ENCODE measurements around the gene MCOLN3.
"Not testable (repeated sequence)": the region's sequence is repeated elsewhere in the genome, so short reads cannot be mapped to it uniquely, and the experiment has no call there.

Gene MCOLN3

DNA sequence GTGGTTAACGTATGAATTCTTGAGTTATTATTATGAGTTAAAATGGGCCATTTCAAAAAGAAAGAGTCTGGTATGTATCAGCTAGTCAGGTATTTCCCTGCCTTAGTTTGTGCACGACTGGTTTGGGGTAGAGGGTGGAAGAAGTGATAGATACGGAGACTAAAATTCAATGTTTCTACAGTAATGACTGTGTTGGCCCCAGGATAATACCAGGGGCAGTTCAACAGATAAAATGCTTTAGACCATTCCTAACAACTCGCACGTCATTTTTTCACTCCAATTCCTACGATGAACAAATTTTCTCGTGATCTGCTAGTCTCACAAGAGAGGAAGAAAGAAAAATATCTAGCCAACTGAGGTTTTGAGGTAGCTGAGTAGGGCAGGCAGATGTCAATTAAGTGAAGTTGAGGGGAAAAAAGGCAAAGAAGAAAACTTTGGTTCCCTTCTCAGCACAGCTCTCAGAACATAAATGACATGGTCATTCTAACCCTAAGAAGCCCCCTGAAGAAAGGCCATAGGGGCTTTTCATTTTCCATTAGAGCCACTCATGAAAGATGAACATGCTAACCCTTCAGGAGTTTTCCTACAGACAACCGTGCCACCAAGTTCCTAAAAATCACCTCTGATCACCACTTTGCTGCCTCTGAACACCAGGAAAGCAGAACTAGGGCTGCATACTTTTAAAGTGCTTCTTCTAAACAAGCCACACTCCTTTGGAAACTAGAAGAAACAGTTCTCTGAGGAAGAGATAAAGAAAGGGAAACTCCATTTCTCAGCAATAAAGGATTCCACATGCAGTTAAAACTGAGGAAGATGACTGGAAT lies 57.0 kb downstream of the MCOLN3 start:
- no peak for DNase-seq (ENCODE audit: low read depth, low spot score)

DNA sequence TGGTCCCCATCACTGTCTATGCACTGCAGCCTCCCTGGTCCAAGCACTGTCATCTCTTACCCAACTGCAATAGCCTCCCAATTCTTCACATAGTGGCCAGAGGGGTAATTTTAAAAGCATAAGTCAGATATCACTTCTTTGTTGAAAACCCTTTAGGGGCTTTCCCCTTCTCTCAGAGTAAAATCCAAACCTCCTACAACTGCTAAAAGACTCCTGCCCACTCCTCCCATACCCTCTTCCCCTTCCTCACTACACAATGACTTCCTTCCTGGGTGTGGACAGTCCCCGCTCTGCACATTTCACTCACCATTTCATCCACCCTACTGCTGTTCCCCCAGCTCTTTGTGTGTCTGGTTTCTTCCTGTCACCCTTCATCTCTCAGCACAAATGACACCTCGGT lies 59.7 kb downstream of the MCOLN3 start:
- no peak for DNase-seq (ENCODE audit: low read depth, low spot score)

DNA sequence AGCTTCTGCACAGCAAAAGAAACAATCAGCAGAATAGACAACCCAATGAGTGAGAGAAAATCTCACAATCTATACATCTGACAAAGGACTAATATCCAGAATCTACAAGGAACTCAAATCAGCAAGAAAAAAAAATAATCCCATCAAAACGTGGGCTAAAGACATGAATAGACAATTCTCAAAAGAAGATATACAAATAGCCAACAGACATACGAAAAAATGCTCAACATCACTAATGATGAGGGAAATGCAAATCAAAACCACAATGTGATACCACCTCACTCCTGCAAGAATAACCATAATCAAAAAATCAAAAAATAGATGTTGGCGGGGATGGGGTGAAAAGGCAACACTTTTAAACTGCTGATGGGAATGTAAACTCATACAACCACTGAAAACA lies 61.7 kb downstream of the MCOLN3 start:
- not testable (repeated sequence) for DNase-seq (ENCODE audit: low read depth, low spot score)

- no peak for DNase-seq (ENCODE audit: low read depth, low spot score)
Observed at GRCh38 chr1:84985365-84985764, 62.9 kb downstream of the MCOLN3 start.

DNA sequence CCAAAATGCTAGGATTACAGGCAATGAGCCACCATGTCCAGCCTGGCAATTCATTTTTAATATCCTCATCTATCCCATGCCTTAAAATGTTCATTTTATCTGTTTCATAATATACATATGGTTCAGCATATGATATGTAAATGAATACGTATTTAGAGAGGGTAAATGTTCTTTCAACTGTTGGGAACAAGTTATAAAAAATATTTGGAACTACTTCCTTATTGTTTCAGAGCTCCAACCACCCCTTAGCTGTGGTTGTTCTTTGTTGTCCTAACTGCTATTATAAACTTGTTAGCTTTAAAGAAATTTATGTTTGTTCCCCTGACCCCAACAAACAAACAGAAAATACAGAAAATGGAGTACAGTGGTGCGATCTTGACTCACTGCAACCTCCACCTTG lies 65.9 kb downstream of the MCOLN3 start:
- DNase-seq (ENCODE audit: low read depth, low spot score), result no peak

GRCh38 chr1:84975035-84975434 lies 73.3 kb downstream of the MCOLN3 start:
- no peak for DNase-seq (ENCODE audit: low read depth, low spot score)

DNA sequence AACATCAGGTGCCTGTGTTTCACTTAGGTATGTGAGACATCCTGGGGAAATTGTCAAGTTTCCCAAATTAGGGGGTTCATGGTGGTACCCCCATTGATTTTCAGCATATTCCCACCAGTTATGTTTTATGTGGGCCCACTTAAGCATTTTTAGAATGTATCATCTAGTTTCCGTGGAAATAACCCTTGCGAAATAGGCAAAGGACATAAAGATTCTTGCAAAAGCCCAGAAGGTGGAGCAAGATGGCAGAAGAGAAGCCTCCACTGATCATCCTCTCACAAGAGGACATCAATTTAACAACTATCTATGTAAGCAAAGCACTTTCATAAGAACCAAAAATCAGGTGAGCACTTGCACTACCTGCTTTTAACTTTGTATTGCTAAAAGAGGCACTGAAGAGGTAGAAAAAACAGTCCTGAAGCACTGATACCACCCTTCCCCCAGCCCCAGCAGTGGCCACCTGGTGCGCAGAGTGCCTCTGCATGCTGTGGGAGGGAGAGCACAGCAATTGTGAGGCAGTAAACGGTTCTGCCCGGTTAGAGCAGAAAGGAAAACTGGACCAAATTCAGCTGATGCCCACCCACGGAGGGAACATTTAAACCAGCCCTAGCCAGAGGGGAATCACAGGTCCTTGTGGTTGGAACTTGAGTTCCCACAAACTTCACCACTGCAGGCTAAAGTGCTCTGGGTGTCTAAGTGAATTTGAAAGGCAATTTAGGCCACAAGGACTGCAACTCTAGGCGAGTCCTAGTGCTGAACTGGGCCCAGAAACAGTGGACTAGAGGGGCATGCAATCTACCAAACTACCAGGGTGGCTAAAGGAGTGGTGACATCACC lies 74.6 kb downstream of the MCOLN3 start:
- no peak for DNase-seq (ENCODE audit: low read depth, low spot score)

GRCh38 chr1:84972377-84972987 lies 75.8 kb downstream of the MCOLN3 start:
- DNase-seq (ENCODE audit: low read depth, low spot score), result no peak

DNA sequence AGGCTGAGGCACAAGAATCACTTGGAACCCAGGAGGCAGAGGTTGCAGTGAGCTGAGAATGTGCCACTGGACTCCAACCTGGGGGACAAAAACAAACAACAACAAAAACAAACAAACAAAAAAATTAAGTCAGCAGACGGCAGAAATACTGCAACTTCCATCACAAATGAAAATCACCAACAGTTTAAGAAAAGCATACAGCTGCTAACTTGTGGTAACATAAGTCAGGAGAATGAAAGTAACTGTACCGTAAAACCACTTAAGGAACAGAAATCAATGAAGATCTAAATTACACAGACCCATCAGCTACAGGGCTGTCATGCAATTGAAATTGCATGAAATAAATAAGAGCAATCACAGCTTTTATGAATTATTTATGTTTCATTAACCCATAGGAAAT lies 76.3 kb downstream of the MCOLN3 start:
- no peak for DNase-seq (ENCODE audit: low read depth, low spot score)

DNA sequence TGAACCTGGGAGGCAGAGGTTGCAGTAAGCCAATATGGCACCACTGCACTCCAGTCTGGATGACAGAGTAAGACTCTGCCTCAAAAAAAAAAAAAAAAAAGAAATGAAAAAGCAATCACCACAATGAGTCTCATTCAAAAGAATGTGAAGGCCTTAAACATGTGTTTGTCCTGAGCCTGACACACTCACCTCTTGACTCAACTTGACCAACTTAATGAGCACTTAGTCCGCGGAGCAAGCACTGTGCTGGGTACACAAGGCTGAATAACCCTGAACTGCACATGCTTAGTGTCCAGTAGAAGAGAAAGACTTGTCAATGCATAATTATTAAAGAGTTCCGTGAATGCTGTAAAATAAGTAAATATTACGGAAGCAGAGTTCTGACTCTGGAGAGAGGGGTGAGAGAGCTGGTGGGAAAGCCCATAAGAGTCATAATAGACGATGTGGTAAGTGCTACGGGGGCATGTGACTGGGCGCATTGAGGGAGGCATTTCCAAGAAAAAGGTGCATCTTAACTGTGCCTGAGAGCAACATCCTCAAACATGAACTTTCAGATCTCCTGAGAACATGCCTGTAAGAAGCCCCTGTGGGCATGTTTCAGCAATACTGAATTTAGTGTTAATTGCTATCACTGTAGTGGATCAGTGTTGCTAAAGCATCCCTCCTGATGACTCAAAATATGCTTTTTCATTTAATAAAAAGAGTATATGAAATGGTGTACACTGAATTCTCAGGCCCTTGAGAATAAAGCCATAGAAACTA lies 78.6 kb downstream of the MCOLN3 start:
- DNase-seq (ENCODE audit: low read depth, low spot score), result no peak

GRCh38 chr1:84968865-84969264 lies 79.4 kb downstream of the MCOLN3 start:
- no peak for DNase-seq (ENCODE audit: low read depth, low spot score)

DNA sequence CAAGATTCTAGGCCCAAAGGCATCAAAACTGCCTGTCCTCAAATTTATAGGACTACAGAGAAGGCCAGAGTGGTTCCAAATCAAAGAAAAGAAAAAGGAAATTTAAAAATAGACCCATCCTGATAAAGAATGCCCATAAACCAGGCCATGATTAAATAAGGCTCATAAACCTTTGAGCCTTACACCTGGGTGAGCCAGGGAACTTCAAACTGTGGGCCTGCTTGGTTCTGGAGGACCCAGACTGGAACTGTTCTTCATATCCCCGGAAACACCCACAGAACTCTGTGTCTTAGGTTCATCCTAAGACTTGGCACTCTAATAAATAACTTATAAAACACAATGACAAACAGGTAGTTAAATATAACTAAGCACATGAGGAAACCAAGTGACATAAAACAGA lies 80.2 kb downstream of the MCOLN3 start:
- DNase-seq (ENCODE audit: low read depth, low spot score), result no peak

Measured in activated CD4-positive, CD25-positive, alpha-beta regulatory T cell treated with anti-CD3 and anti-CD28 coated beads, Interleukin-2, amount 50 U/mL, for 16 hours (primary cell).